ENCODE results near the gene CTRB1.
"Not testable (repeated sequence)": the region's sequence is repeated elsewhere in the genome, so short reads cannot be mapped to it uniquely, and the experiment has no call there.

CTRB1 gene

GRCh38 chr16:75257886-75258806 lies 39.4 kb downstream of the CTRB1 start:
- no peak for DNase-seq

DNA sequence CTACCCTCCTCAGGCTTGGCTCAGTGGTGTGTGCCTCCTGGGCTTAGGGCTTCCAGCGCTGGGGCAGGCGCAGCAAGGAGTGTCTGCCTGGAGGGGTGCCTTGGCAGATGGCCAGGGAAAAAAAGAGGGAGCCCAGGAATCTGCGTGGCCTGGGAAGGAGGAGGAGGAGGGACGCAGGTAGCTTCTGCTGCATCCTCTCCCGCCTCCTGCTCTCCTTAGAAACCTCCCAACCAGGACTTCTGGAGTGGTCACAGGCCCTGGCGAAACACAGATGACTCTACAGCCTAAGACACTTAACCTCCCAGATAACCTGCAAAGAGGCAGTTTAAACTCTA lies 40.0 kb downstream of the CTRB1 start:
- no peak for DNase-seq

GRCh38 chr16:75260851-75261589 lies 42.2 kb downstream of the CTRB1 start:
- DNase-seq = no peak

- DNase-seq = no peak
Measured at GRCh38 chr16:75261590-75262078, 42.8 kb downstream of the CTRB1 start.

GRCh38 chr16:75262104-75262799 lies 43.5 kb downstream of the CTRB1 start:
- no peak for DNase-seq

GRCh38 chr16:75262800-75263127 lies 44.0 kb downstream of the CTRB1 start:
- no peak for DNase-seq

GRCh38 chr16:75263291-75263962 lies 44.6 kb downstream of the CTRB1 start:
- DNase-seq = no peak

GRCh38 chr16:75263963-75264445 lies 45.2 kb downstream of the CTRB1 start:
- DNase-seq = no peak

- DNase-seq = no peak
Measured at GRCh38 chr16:75264457-75264998, 45.7 kb downstream of the CTRB1 start.

- no peak for DNase-seq
Measured at GRCh38 chr16:75264999-75265910, 46.5 kb downstream of the CTRB1 start.

DNA sequence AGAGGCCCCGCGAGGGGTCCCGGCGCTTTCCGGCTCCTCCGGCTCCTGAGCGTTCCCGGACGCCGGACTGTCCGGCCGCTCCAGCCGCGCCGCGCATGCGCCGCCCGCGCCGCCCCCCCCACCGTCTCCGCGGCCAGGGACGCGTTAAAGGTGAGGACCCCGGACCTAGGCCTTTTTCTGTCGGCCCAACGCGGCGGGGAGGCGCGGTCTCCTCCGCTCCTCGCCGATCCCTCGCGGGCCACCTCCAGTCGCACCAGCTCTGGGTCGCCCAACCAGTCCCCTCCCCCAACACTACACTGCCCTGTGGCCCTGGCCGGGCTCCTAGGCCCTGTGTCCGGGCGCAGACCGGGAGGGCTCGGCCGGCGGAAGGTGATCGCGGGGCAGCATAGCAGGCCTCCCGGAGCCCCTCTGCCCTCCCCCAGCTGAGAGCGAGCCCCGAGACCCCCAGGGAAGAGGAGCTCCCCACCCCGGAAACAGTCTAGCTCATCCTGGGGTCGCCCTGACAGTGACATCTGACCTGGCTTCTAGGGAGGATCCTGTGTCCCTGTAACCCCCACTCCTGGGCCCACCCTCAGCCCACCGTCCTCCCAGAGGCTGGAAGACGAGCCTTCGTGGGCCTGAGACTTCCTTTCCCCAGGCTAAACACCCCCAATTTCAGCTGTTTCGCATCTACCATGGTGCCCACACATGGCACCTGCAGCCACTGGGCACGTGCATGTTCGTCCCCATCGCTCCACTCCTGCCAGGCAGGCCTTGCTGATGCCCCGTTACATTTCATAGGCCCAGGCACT lies 47.3 kb downstream of the CTRB1 start:
- DNase-seq = peak in 1 of 2 donors; percentile 14

GRCh38 chr16:75266738-75267630 lies 48.2 kb downstream of the CTRB1 start:
- DNase-seq = no peak

DNA sequence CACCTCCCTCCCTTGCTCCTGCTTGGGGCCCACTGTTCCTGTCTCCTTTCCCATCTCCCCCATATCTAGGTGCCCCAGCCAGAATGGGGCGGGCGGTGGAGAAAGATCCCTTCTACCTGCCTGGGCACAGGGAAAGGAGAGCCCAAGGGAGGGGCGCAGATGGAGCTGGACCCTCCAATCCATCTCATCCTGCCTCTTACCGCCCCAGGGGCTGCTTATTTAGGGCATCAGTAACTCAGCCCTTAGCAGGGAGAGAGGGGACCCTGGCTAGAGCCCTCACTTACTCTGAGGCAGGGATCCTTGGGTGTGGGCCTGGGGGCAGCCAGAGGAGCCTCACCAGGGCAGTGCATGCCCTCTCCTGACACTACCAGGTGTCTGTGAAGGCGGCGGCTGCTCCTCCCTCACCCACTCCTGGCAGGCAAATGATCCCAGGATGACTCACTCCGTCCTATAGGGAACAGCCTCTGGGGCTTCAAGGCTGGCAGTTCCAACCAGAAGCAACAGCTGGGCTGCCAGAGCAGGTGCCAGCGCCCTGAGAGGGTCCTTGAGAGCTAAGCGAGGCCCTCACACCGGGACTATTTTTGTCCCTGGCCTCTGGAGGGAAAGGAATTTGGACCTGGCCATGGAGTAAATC lies 49.0 kb downstream of the CTRB1 start:
- DNase-seq = no peak

GRCh38 chr16:75269358-75269757 lies 50.6 kb downstream of the CTRB1 start:
- not testable (repeated sequence) for DNase-seq

GRCh38 chr16:75271441-75272096 lies 52.8 kb downstream of the CTRB1 start:
- DNase-seq = no peak

DNA sequence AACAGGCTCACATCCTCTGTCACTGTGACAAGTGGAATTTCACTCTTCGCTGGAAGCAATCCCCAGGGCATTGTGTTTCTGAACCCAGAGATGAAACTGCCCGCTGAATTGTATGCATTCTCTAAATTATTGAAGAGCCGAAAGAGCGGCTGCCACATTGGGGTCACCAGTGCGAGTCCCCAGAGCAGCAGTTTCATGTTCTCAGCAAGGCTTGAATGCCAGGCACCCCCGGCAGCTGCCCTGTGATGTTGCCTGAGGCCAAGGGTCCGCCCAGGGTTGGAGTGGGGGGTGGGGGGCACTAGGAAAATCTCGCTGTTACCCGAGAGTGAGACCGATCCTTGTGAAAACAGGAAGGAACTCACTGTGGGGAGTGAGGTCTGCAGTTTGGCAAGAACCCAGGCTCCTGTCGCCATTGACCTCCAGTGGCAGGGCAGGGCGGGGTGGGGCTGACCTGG lies 53.3 kb downstream of the CTRB1 start:
- no peak for DNase-seq

DNA sequence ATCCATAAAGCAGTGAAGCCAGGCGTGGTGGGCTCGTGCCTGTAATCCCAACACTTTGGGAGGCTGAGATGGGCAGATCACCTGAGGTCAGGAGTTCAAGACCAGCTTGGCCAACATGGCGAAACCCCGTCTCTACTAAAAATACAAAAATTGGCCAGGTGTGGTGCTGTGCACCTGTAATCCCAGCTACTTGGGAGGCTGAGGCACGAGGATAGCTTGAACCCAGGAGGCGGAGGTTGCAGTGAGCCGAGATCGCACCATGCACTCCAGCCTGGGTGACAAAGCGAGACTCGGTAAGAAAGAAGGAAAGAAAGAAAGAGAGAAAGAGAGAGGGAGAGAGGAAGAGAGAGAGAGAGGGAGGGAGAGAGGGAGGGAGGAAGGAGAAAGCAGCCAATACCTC lies 53.8 kb downstream of the CTRB1 start:
- not testable (repeated sequence) for DNase-seq
